Mesenchymal stem cell (in vitro differentiated cells and primary cell): Measurements from ENCODE around the gene OR52E4.

Experiments
- DNase-seq: peaks from one replicate; pipeline ENCODE4 v3.0.0-alpha.2; 2013
- H2AFZ ChIP-seq: one replicate; pipeline ENCODE4 v1.6.1; 2013; ENCODE audit warnings: low read depth, mild to moderate bottlenecking, control low read depth, inconsistent platforms, low read length, moderate library complexity
- H2AK5ac ChIP-seq: 2 replicates; pipeline ENCODE4 v1.6.1; 2013; ENCODE audit warnings: low read length, moderate library complexity, mild to moderate bottlenecking, inconsistent platforms; ENCODE audit not compliant: severe bottlenecking
- H2BK120ac ChIP-seq: one replicate; pipeline ENCODE4 v1.6.1; 2013; ENCODE audit warnings: low read depth, mild to moderate bottlenecking, inconsistent platforms, low read length, moderate library complexity
- H2BK12ac ChIP-seq, 2 experiments: one replicate each; pipeline ENCODE4 v1.6.1; 2013; ENCODE audit warnings: inconsistent platforms in 2 of 2, low read length in 2 of 2, mild to moderate bottlenecking in 2 of 2, moderate library complexity in 2 of 2, control low read depth in 1 of 2
- H2BK15ac ChIP-seq: one replicate; pipeline ENCODE4 v1.6.1; 2013; ENCODE audit warnings: mild to moderate bottlenecking, low read depth, inconsistent platforms; ENCODE audit not compliant: poor library complexity, severe bottlenecking
- H2BK5ac ChIP-seq: 2 replicates; pipeline ENCODE4 v1.6.1; 2013; ENCODE audit warnings: low read depth, mild to moderate bottlenecking, low read length, control low read depth, inconsistent platforms; ENCODE audit not compliant: poor library complexity, severe bottlenecking
- H3K14ac ChIP-seq, 2 experiments: one replicate each; pipeline ENCODE4 v1.6.1; 2013; ENCODE audit warnings: inconsistent platforms in 2 of 2, low read length in 2 of 2, control low read depth in 1 of 2, mild to moderate bottlenecking in 1 of 2, moderate library complexity in 1 of 2
- H3K18ac ChIP-seq, 2 experiments: one replicate each; pipeline ENCODE4 v1.6.1; 2013; ENCODE audit warnings: inconsistent platforms in 2 of 2, low read length in 2 of 2, control low read depth in 1 of 2, low read depth in 1 of 2, mild to moderate bottlenecking in 1 of 2
- H3K23ac ChIP-seq, 2 experiments: one replicate each; pipeline ENCODE4 v1.6.1; 2013; ENCODE audit warnings: inconsistent platforms in 2 of 2, low read length in 2 of 2, mild to moderate bottlenecking in 2 of 2, moderate library complexity in 2 of 2, control low read depth in 1 of 2
- H3K27ac ChIP-seq: 2 replicates; pipeline ENCODE4 v1.5.1; 2013; ENCODE audit warnings: mild to moderate bottlenecking, moderate library complexity, low read length, control low read depth, inconsistent platforms; ENCODE audit not compliant: poor library complexity, severe bottlenecking
- H3K27me3 ChIP-seq, 2 experiments: 2 replicates each; pipeline versions ENCODE4 v1.6.1 to v1.7.0; 2013; ENCODE audit warnings: low read length in 2 of 2, mild to moderate bottlenecking in 2 of 2, moderate library complexity in 2 of 2, control low read depth in 1 of 2, inconsistent platforms in 1 of 2; ENCODE audit not compliant: control insufficient read depth in 1 of 2, insufficient read depth in 1 of 2
- H3K36me3 ChIP-seq, 2 experiments: 2 replicates each; pipeline versions ENCODE4 v1.6.1 to v1.7.0; 2013; ENCODE audit warnings: low read length in 2 of 2, control low read depth in 1 of 2, inconsistent platforms in 1 of 2, low read depth in 1 of 2, mild to moderate bottlenecking in 1 of 2; ENCODE audit not compliant: insufficient read depth in 2 of 2, control insufficient read depth in 1 of 2
- H3K4ac ChIP-seq, 2 experiments: one replicate each; pipeline ENCODE4 v1.6.1; 2013; ENCODE audit warnings: inconsistent platforms in 2 of 2, low read length in 2 of 2, mild to moderate bottlenecking in 2 of 2, moderate library complexity in 2 of 2, control low read depth in 1 of 2, low read depth in 1 of 2
- H3K4me1 ChIP-seq: 2 replicates; pipeline ENCODE4 v1.6.1; 2013; ENCODE audit warnings: low read depth, low read length, control low read depth; ENCODE audit not compliant: control insufficient read depth, insufficient read depth
- H3K4me2 ChIP-seq: 2 replicates; pipeline ENCODE4 v1.6.1; 2013; ENCODE audit warnings: low read length, mild to moderate bottlenecking, inconsistent platforms; ENCODE audit not compliant: poor library complexity, severe bottlenecking
- H3K4me3 ChIP-seq, 2 experiments: 2 replicates each; pipeline versions ENCODE4 v1.5.1 to v1.7.0; 2013; ENCODE audit warnings: low read length in 2 of 2, mild to moderate bottlenecking in 2 of 2, control low read depth in 1 of 2, low read depth in 1 of 2; ENCODE audit not compliant: insufficient read depth in 1 of 2
- H3K79me1 ChIP-seq: replicated peaks from 2 replicates; pipeline ENCODE4 v1.6.1; 2013; ENCODE audit warnings: mild to moderate bottlenecking, control low read depth, low read length, inconsistent platforms; ENCODE audit not compliant: poor library complexity, severe bottlenecking
- H3K9ac ChIP-seq: 2 replicates; pipeline ENCODE4 v1.7.0; 2013; ENCODE audit warnings: mild to moderate bottlenecking, low read length, moderate library complexity
- H3K9me3 ChIP-seq: 2 replicates; pipeline ENCODE4 v1.7.0; 2013; ENCODE audit warnings: mild to moderate bottlenecking, low read length; ENCODE audit not compliant: control insufficient read depth
- H4K8ac ChIP-seq: one replicate; pipeline ENCODE4 v1.6.1; 2013; ENCODE audit warnings: inconsistent platforms, mild to moderate bottlenecking, low read length, moderate library complexity
- H4K91ac ChIP-seq: one replicate; pipeline ENCODE4 v1.6.1; 2013; ENCODE audit warnings: mild to moderate bottlenecking, low read length, inconsistent platforms
- WGBS: methylation state at CpG from one replicate; pipeline ENCODE4 v1.1.7; 2013; ENCODE audit warnings: mixed read lengths; 5-methylcytosine and 5-hydroxymethylcytosine counted together

Gene OR52E4

DNA sequence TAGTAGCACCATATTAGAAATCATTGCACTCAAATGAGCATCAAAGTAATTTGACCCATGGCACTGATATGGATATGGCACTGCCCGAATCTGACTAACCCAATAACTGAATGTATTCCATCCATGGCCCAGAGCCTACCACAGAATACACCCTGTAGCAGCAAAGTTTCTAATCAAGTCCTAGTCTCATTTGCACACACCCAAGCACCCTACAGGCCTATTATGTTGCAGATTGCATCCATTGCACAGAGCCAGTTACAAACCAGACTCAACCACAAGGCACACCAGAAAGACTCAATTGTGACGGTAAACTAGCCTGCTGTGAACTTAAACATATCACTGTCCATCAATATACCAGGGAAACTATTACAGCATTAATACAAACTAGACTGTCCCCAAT lies 19.1 kb downstream of the OR52E4 start:
- Histone ChIP-seq H3K4me2 (no peak overlapping the region), H3K4me3 (no peak overlapping the region), H2AFZ (no peak overlapping the region), H2BK120ac (no peak overlapping the region), H3K23ac (no peak overlapping the region), H3K14ac (no peak overlapping the region), H3K9me3 (no peaks in the 10 kb centered on the region), H2BK5ac (no peak overlapping the region), H3K4me1 (no peaks in the 10 kb centered on the region), H3K18ac (no peak overlapping the region), H3K79me1 (no peaks in the 10 kb centered on the region), H3K27me3 (no peaks in the 10 kb centered on the region), H2AK5ac (no peak overlapping the region), H3K36me3 (no peaks in the 10 kb centered on the region), H4K8ac (no peak overlapping the region), H3K4ac (no peak overlapping the region), H2BK12ac (no peak overlapping the region), H4K91ac (no peak overlapping the region), H3K27ac (no peak overlapping the region), H2BK15ac (no peak overlapping the region), H3K9ac (no peak overlapping the region)
- 72% methylated on average over 2 of the region's 2 CpGs for WGBS
- no peak for DNase-seq

GRCh38 chr11:5910540-5910939 lies 30.1 kb downstream of the OR52E4 start:
- Histone ChIP-seq H3K4me2 (no peak overlapping the region), H4K91ac (no peak overlapping the region), H4K8ac (no peak overlapping the region), H2BK120ac (no peak overlapping the region), H2BK15ac (no peak overlapping the region), H3K9ac (no peak overlapping the region), H3K79me1 (no peaks in the 10 kb centered on the region), H2AK5ac (no peak overlapping the region), H2BK5ac (no peak overlapping the region), H3K4me1 (no peaks in the 10 kb centered on the region), H2AFZ (no peak overlapping the region), H3K18ac (no peak overlapping the region), H3K23ac (no peak overlapping the region), H3K27ac (no peak overlapping the region), H3K9me3 (no peaks in the 10 kb centered on the region), H2BK12ac (no peak overlapping the region), H3K27me3 (no peaks in the 10 kb centered on the region), H3K4ac (no peak overlapping the region), H3K14ac (no peak overlapping the region), H3K36me3 (no peaks in the 10 kb centered on the region), H3K4me3 (no peak overlapping the region)
- no peak for DNase-seq
- WGBS = 69% methylated on average over 2 of the region's 2 CpGs

DNA sequence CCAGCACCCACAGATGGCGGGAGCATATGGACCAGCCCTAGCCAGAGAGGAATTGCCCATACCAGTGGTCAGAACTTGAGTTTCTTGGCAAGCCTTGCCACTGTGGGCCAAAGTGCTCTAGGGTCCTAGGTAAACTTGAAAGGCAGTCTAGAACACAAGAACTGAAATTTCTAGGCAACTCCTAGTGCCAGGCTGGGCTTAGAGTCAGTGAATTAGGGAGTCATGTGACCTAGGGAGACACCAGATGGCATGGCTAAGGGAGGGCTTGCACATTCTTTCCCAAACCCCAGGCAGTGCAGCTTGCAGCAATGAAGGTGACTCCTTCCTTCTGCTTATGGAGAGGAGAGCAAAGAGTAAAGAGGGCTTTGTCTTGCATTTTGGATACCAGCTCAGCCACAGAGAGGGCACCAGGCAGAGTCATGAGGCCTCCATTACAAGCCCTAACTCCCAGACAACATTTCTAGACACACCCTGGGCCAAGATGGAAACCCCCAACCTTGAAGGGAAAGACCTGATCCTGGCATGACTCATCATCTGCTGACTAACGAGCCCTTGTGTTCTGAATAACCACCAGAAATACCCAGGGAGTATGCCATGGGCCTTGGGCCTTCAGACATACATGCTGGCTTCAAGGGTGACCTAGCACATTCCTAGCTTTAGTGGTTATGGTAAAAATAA lies 42.5 kb downstream of the OR52E4 start:
- WGBS = 58% methylated on average over 2 of the region's 2 CpGs
- no peak for DNase-seq
- H4K91ac ChIP-seq = no peak overlapping the region
- no peak overlapping the region for H3K9ac ChIP-seq
- no peak overlapping the region for H2BK5ac ChIP-seq
- H3K4me1 ChIP-seq = no peaks in the 10 kb centered on the region
- no peaks in the 10 kb centered on the region for H3K36me3 ChIP-seq
- H2AK5ac ChIP-seq = no peak overlapping the region
- H2BK120ac ChIP-seq = no peak overlapping the region
- H3K14ac ChIP-seq = no peak overlapping the region
- H2AFZ ChIP-seq = no peak overlapping the region
- H3K27ac ChIP-seq = no peak overlapping the region
- H4K8ac ChIP-seq = no peak overlapping the region
- no peak overlapping the region for H3K4me2 ChIP-seq
- no peak overlapping the region for H2BK12ac ChIP-seq
- no peak overlapping the region for H3K4me3 ChIP-seq
- no peak overlapping the region for H3K4ac ChIP-seq
- H3K9me3 ChIP-seq = peaks cover 9% of the 10 kb centered on the region
- no peak overlapping the region for H3K23ac ChIP-seq
- H3K18ac ChIP-seq = no peak overlapping the region
- no peaks in the 10 kb centered on the region for H3K27me3 ChIP-seq
- H3K79me1 ChIP-seq = no peaks in the 10 kb centered on the region
- no peak overlapping the region for H2BK15ac ChIP-seq

DNA sequence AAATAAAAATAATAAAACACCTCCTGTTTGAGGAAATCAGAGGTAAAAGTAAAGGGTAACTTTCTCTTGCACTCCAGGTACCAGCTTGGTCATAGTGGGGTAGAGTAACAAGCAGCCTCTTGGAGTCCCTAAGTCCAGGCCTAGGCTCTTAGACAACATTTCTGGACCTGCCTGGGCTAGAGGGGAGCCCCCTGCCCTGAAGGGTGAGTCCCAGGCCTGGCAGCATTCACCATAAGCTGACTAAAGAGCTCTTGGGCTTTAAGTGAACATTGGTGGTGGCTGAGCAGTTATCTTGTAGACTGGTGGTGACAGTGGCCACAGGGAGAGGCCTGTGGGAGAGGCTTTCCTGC lies 43.0 kb downstream of the OR52E4 start:
- H3K4me1 ChIP-seq = no peaks in the 10 kb centered on the region
- no peak overlapping the region for H2BK15ac ChIP-seq
- no peak overlapping the region for H2BK5ac ChIP-seq
- no peak overlapping the region for H2BK120ac ChIP-seq
- no peak overlapping the region for H3K4me3 ChIP-seq
- no peak overlapping the region for H3K9ac ChIP-seq
- H4K91ac ChIP-seq = no peak overlapping the region
- no peaks in the 10 kb centered on the region for H3K27me3 ChIP-seq
- H3K23ac ChIP-seq = no peak overlapping the region
- H2BK12ac ChIP-seq = no peak overlapping the region
- peaks cover 9% of the 10 kb centered on the region for H3K9me3 ChIP-seq
- H3K36me3 ChIP-seq = no peaks in the 10 kb centered on the region
- no peak overlapping the region for H2AFZ ChIP-seq
- no peak overlapping the region for H3K4ac ChIP-seq
- no peak for DNase-seq
- no peak overlapping the region for H3K27ac ChIP-seq
- no peak overlapping the region for H4K8ac ChIP-seq
- no peak overlapping the region for H3K18ac ChIP-seq
- H3K4me2 ChIP-seq = no peak overlapping the region
- no peaks in the 10 kb centered on the region for H3K79me1 ChIP-seq
- no peak overlapping the region for H2AK5ac ChIP-seq
- no peak overlapping the region for H3K14ac ChIP-seq
